GM18505 (cell line): Measurements from ENCODE around the gene DNASE2B.

Experiments
- ATAC-seq: cut with Tn5 transposase; IDR thresholded peaks from one replicate; pipeline ENCODE4 v1.9.1; 2021; ENCODE audit not compliant: unreplicated experiment
- POLR2A ChIP-seq: IDR thresholded peaks from 4 replicates; pipeline ENCODE4 v1.6.1; 2011; ENCODE audit warnings: borderline replicate concordance; ENCODE audit not compliant: insufficient read depth, insufficient read length; ENCODE audit errors: extremely low read depth

DNASE2B gene

GRCh38 chr1:84412316-84412942, 14.1 kb downstream of the DNASE2B start:
- ATAC-seq, result no peak

GRCh38 chr1:84415396-84415795, 17.1 kb downstream of the DNASE2B start:
- no peak for ATAC-seq

More at GRCh38 chr1:84412316-84412942, 14.1 kb downstream of the DNASE2B start:
- no peak for TF ChIP-seq POLR2A

GRCh38 chr1:84422909-84423308, 24.6 kb downstream of the DNASE2B start:
- ATAC-seq, result no peak

More at GRCh38 chr1:84415396-84415795, 17.1 kb downstream of the DNASE2B start:
- TF ChIP-seq POLR2A, result no peak

DNA sequence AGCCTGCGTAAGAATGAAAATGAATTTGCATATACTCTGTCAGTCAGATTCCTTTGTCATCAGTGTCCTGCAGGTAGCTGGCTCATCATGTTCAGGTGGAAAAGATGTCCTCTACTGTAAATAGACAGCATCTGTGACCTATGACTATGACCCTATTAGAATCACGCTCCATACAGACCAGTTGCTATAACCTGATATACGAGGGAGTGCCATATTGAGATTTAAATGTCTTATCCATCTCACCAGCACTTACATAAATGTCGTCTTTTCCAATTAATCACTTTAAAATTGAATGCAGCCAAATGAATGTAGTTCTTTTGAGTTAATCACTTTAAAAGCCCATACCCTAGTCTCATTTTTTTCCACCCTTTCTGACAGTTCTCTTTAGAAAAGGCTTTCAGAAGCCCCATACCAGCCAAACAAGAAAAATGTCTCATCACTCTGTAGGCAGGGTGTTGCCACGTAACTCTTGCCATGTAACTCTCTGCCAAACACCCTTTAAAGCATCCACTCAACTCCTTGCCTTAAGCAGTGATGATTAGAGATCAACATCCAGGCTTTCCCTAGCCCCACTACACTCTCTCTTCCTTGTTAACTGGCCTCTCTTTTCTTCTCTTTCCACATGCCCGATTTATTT, 26.3 kb downstream of the DNASE2B start:
- TF ChIP-seq POLR2A, result no peak
- no peak for ATAC-seq

More at GRCh38 chr1:84422909-84423308, 24.6 kb downstream of the DNASE2B start:
- no peak for TF ChIP-seq POLR2A

DNA sequence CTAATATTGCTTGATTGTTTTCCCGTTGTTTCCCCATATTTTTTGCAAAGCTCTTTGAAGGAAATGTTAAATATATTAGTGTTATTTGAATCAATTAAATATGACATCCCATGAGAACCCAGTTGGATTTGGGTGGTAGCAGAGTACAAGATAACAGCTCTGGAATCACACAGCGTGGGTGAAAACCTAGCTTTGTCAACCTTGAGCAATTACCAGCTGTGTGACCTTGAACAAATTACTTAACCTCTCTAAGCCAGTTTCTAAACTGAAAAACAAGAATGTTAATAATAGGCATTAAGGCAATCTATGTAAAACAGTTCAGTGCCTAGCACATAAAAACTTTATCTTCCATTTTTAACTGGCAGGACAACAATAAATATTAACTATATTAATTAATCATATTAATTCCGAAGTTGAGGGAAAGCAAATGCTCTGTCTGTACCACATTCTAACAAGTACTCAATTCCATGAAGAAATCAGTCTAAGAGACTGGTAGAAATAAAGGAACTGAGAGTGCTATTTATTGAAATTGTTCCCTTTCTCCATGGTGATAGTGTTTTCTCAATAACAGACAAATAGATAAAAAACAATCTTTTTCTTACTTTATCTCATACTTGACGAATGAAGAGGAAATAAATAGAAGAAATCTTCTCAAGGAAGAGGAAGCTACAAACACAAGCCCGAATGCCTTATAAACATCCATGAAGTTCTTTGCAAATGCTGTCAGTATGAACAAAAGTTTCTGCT, 27.0 kb downstream of the DNASE2B start:
- ATAC-seq, result no peak
- TF ChIP-seq POLR2A, result no peak

- TF ChIP-seq POLR2A, result no peak
- ATAC-seq, result no peak
Observed at GRCh38 chr1:84426376-84426775, 28.1 kb downstream of the DNASE2B start.

DNA sequence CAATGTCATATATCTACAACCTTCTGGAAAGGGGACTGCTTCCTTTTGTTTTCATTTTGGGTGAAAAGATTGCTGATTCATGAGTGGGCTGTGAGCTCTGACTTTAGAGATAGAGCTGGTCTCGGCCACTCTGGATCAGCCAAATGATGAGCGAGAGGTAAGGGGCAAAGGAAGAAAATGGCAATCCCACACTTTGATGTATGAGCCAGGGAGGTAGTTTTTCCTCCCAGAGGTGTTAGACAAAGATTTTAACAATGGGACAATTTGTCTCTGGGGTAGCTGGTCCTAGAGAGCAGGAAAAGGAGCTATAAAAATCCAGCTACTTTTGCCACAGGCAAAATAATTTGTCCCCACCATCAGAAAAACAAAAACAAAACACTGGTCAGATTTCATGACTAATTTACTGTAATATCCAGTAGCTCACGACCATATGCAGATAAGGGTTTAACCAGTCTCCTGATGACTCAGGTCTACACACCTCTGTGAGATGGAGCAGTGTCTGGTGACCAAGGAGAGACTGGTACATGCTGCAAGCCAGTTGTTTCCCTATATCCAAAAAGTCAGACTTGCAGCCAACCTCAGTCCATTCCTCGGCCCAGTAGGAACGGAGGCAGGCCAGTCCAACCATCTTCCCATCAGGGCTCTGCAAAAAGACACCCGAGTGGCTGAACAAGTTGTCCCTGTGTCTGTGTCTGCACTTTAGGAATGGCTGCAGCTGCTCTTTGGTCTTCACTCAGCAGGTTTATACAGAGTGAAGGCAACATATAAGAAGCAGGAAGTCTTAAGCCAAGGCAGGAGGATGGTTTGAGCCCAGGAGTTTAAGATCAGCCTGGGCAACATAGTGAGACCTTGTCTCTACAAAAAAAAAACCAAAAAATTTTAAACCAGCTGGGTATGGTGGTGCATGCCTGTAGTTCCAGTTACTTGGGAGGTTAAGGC, 29.2 kb downstream of the DNASE2B start:
- TF ChIP-seq POLR2A, result no peak
- ATAC-seq, result no peak

DNA sequence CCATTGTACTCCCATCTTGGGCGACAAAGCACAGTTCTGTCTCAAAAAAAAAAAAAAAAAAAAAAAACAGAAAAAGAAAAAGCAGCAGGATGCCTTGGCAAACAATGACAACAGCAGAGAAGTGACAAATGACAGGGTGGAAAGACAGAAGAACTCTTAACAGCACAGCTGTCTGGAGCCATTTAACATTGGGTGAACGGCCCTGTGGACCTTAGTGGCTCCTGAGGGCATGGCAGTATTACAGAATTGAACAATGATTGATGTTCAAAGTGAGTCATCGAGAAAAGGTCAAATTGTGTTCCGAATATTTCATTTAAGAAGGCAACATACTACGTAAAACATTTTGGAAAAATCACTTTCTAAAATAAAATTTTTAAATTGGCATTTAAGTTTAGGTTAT, 30.0 kb downstream of the DNASE2B start:
- no peak for ATAC-seq
- TF ChIP-seq POLR2A, result no peak

DNA sequence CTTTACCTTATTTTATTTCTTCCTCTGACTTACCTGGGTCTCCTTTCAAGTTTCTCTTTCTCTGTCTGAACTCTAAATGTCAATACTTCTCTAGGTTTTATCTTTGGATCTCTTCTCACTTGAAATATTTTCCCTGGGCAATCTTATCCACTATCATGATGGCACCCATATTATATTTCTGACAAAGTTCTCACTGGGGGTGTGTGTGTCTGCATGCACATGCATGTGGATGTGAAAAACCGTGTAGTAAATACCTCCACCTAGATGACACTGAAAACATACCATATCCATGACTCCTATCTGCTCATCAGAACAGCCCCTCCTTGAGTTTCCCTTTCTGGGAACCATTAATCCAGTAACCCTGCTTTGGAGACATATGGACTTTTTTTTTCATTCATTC, 30.9 kb downstream of the DNASE2B start:
- TF ChIP-seq POLR2A, result no peak
- no peak for ATAC-seq

DNA sequence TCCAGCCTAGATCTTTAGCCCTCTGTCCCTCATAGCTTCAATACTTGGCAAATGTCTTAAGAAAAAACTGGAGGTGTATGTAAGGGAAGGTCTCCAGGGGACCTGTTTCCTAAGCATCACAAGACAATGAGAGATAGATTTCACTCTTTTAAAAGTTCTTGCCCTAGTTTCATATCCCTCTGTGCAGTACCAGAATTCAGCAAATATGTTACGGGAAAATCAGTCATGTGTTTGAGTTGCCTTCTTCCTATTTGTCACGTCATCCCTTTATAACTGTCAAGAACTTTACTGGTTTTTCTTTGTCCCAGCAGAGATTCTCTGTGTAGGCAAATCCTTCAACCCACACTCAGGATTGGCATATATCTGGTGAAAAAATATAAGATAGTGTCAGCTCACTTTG, 32.3 kb downstream of the DNASE2B start:
- TF ChIP-seq POLR2A, result no peak
- ATAC-seq, result no peak

DNA sequence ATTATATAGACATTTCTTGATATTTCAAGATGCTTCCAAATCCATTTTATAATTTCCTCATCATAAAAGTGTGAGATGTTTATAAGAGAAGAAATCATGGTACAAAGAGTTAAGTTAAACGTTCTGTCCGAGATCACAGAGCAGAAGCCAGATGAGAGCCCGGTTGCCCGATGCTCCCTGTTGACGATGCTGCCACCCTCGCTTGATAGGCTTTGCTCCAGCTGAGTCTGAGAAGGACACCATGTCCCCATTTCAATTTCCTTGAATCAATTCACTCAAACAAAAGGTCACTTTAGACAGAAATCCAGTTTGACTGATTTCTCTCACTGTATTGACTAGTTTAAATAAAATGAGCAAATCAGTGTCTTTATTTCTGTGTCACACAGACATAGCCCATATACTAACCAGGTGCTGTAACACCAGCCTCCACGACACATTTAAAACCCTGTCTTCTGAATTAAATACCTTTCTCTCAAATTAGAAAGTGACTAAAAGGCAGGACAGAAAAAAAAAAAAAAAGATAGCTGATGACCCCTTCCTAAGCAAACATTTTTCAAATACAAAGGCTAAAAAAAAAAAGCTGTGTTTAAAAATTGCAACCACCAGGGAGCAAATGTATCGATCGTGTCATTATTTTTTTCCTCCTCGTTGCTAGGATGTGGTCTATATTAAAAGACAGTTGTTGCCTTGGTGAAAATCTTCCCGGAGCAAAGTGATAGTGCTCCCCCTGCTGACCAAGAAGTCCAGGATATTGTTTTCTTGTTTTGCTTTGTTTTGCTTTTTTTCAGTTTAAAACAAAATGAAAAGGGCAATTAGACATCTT, 35.2 kb downstream of the DNASE2B start:
- TF ChIP-seq POLR2A, result no peak
- ATAC-seq, result no peak
